Measurements from ENCODE around the gene ERVFRD-1. TPM values are rescaled to one million over a fixed set of nuclear protein-coding genes. Genes with fewer than 3 reads are reported as not detected.

ERVFRD-1 gene
- total and polyA plus RNA-seq, 2 of the 13 experiments (the other 11 are each of a cell fraction or from before 2014, with no cell fraction given): not detected

GRCh38 chr6:11055127-11055627 is 56.3 kb downstream of the ERVFRD-1 start (continued):
- no peak for TF ChIP-seq ZFP91 (CRISPR knock-in tag; IDR thresholded peaks at IDR 0.05; ENCODE audit: borderline replicate concordance)
- TF ChIP-seq SNAPC2 (CRISPR knock-in tag; IDR thresholded peaks at IDR 0.05): no peak
- TF ChIP-seq ZFP36 (IDR thresholded peaks at IDR 0.05; ENCODE audit: borderline replicate concordance, low read depth, low read length, partially characterized antibody): no peak
- no peak for TF ChIP-seq GRHL1 (CRISPR knock-in tag; conservative IDR thresholded peaks at IDR 0.05)
- no peak for TF ChIP-seq NCOA5 (CRISPR knock-in tag; IDR thresholded peaks at IDR 0.05)
- no peak; the same call in 1 of the 2 replicates for TF ChIP-seq THAP11 (CRISPR knock-in tag; IDR thresholded peaks at IDR 0.05)
- TF ChIP-seq FOSL2 (CRISPR knock-in tag; IDR thresholded peaks at IDR 0.05): peak; percentile 20; the same call in 1 of the 2 replicates
- no peak for TF ChIP-seq KIAA2018 (CRISPR knock-in tag; IDR thresholded peaks at IDR 0.05; ENCODE audit: borderline replicate concordance)
- no peak for TF ChIP-seq ZBTB46 (CRISPR knock-in tag; IDR thresholded peaks at IDR 0.05; ENCODE audit: borderline replicate concordance)
- no peak for TF ChIP-seq RNF2 (conservative IDR thresholded peaks at IDR 0.05; ENCODE audit: low read depth)
- TF ChIP-seq CREBL2 (CRISPR knock-in tag; IDR thresholded peaks at IDR 0.05; ENCODE audit: borderline replicate concordance): no peak
- TF ChIP-seq KDM3A (CRISPR knock-in tag; IDR thresholded peaks at IDR 0.05; ENCODE audit: low read depth): 0 out of 2 replicates have a peak, but pooled peaks have one; percentile 24
- TF ChIP-seq REXO4 (CRISPR knock-in tag; IDR thresholded peaks at IDR 0.05; ENCODE audit: borderline replicate concordance): no peak
- TF ChIP-seq ZNF772 (CRISPR knock-in tag; IDR thresholded peaks at IDR 0.05): no peak

Data from HepG2 (cell line).